RWPE2 (cell line): Measurements from ENCODE around the gene NEURL1B.
A peak's percentile ranks its signal among the peaks of the same experiment; 100 is the strongest.

ENCODE experiments used
- ATAC-seq: fragments of 200-7000 bp; cut with Tn5 transposase; 3 replicates; pipeline ENCODE4 v1.9.1; 2021; ENCODE audit warnings: low read depth
- DNase-seq: peaks from one replicate; pipeline ENCODE4 v3.0.0-alpha.2; 2020; ENCODE audit warnings: low spot score
- H3K27ac ChIP-seq: fragments of 450-650 bp; 2 replicates; pipeline ENCODE4 v1.5.1; 2017; ENCODE audit warnings: mild to moderate bottlenecking; ENCODE audit not compliant: poor library complexity, severe bottlenecking
- H3K27me3 ChIP-seq: fragments of 250-450 bp; sonication (Bioruptor Pico); 2 replicates; pipeline ENCODE4 v1.5.1; 2021; ENCODE audit warnings: mild to moderate bottlenecking, moderate library complexity; ENCODE audit not compliant: insufficient read depth, poor library complexity, severe bottlenecking
- H3K36me3 ChIP-seq: fragments of 250-450 bp; sonication (Bioruptor Pico); 2 replicates; pipeline ENCODE4 v1.5.1; 2020; ENCODE audit warnings: low read depth, mild to moderate bottlenecking, moderate library complexity
- H3K4me1 ChIP-seq: fragments of 250-450 bp; sonication (Bioruptor Pico); 2 replicates; pipeline ENCODE4 v1.5.1; 2021; ENCODE audit warnings: mild to moderate bottlenecking, moderate library complexity; ENCODE audit not compliant: insufficient read depth, poor library complexity, severe bottlenecking
- H3K4me3 ChIP-seq: fragments of 250-450 bp; sonication (Bioruptor Pico); 2 replicates; pipeline ENCODE4 v1.5.1; 2021; ENCODE audit warnings: mild to moderate bottlenecking, moderate library complexity; ENCODE audit not compliant: severe bottlenecking
- H3K9me3 ChIP-seq: fragments of 250-450 bp; sonication (Bioruptor Pico); 2 replicates; pipeline ENCODE4 v1.5.1; 2021; ENCODE audit warnings: mild to moderate bottlenecking, moderate library complexity; ENCODE audit not compliant: severe bottlenecking
- CTCF ChIP-seq: fragments of 450-650 bp; IDR thresholded peaks from one replicate; pipeline ENCODE4 v1.5.1; 2017; ENCODE audit warnings: mild to moderate bottlenecking, moderate library complexity; ENCODE audit not compliant: poor library complexity, severe bottlenecking

Gene NEURL1B

DNA sequence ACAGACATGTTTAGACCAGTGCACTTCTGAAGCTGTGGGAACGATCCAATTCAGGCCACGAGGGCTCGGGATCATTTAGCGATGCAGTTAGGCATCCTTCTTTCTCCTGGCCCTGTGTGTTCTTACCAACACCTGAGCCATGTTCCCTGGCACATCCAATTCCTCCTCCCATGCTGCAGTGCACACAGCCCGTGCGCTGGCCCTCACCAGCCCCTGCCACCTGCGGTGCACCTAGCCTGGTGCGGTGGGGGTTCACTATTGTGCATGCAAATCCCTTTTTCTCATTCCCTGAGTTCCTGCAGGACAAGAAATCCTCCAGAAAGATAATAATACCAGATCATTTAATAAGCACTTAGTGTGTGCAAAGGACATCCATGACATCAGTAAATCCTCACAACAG lies 53.5 kb downstream of the NEURL1B start:
- H3K27me3 ChIP-seq = no peaks in the 10 kb centered on the region
- no peak overlapping the region for H3K4me3 ChIP-seq
- no peaks in the 10 kb centered on the region; the same call in 1 of the 2 replicates for H3K36me3 ChIP-seq
- no peak for TF ChIP-seq CTCF
- no peaks in the 10 kb centered on the region for H3K9me3 ChIP-seq
- DNase-seq (no peak), ATAC-seq (no peak)
- no peak overlapping the region for H3K27ac ChIP-seq
- H3K4me1 ChIP-seq = no peaks in the 10 kb centered on the region

GRCh38 chr5:172695232-172696054 lies 54.4 kb downstream of the NEURL1B start:
- H3K36me3 ChIP-seq = no peaks in the 10 kb centered on the region
- ATAC-seq = no peak

DNA sequence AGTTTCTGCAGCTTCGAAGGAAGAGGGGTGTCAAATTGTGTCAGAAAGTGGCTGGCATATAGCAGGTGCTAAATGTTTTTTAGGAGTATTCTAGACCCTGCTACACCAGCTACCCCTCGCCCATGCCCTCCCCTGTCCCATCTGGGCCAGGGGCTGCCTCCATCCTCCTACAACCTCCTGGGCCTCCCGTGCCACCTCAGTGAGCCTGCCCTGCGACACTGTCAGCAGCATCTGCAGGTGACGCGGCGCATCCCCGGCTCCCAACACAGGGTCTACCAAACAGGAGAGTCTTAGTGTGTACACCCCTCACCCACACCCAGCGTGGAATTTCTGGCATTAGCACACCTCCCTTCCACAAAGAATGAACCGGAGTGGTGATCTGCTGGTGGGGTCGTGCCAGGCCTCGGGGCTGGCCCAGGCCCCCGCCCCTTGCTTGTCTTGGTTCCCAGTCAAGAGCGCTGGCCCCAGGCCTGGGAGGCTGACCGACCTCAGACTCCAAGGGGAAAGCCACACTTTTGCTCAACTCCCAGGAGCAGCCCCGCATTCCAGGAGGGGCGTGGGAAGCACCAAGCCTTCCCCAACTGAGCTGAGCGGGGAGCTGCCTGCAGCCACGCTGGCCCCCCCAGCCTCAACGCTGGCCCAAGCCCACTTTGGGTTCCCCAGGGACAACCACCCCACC lies 55.2 kb downstream of the NEURL1B start:
- no peak for TF ChIP-seq CTCF
- H3K27ac ChIP-seq = no peak overlapping the region
- DNase-seq = no peak

More at GRCh38 chr5:172695232-172696054, 54.4 kb downstream of the NEURL1B start:
- Histone ChIP-seq H3K27me3 (no peaks in the 10 kb centered on the region), H3K27ac (no peak overlapping the region), H3K9me3 (no peaks in the 10 kb centered on the region), H3K4me3 (no peak overlapping the region), H3K4me1 (no peaks in the 10 kb centered on the region)
- TF ChIP-seq CTCF = no peak
- DNase-seq = no peak

GRCh38 chr5:172697123-172698121 lies 56.4 kb downstream of the NEURL1B start:
- peak; percentile 98 for TF ChIP-seq CTCF
- no peaks in the 10 kb centered on the region for H3K4me1 ChIP-seq
- peak overlapping the region; percentile 34 for H3K4me3 ChIP-seq
- no peaks in the 10 kb centered on the region for H3K9me3 ChIP-seq
- ATAC-seq = peak; percentile 75
- no peak overlapping the region for H3K27ac ChIP-seq
- no peaks in the 10 kb centered on the region for H3K27me3 ChIP-seq
- H3K36me3 ChIP-seq = no peaks in the 10 kb centered on the region
- DNase-seq = peak; percentile 89

More for the DNA sequence above, 55.2 kb downstream of the NEURL1B start:
- Histone ChIP-seq H3K36me3 (no peaks in the 10 kb centered on the region), H3K4me3 (no peak overlapping the region), H3K27me3 (no peaks in the 10 kb centered on the region), H3K4me1 (no peaks in the 10 kb centered on the region), H3K9me3 (no peaks in the 10 kb centered on the region)
- ATAC-seq = no peak
